ENCODE results near the gene WNT8B.

Gene WNT8B

DNA sequence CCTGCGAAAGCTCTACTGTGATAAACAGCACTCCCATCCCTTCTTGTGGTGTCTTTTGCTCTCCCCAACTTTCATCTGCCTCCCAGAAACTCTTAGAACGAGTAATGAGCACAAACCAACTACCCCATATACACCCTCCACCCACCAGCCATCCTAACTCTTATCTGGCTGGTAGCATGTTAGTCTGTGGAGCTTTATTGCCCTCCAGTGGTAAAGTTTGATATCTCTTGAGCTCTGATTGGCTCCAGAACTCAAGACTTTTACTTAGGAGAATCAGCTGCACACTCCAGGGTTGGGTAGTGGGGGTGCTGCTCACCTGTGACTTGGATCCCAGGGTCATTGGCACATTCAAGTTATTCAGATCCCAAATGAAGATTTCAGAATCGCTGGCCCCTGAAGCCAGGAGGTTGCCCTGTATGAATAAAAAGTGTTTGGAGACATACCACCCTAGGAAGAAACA is 45.9 kb downstream of the WNT8B start:
- no peak for TF ChIP-seq EZH2phosphoT487 (IDR thresholded peaks at IDR 0.05; ENCODE audit: borderline replicate concordance)
- peak; percentile 82 for TF ChIP-seq CTCF (conservative IDR thresholded peaks at IDR 0.05; ENCODE audit: low read length)
- Histone ChIP-seq H4K20me1 (ENCODE audit: insufficient read depth, low read length, poor library complexity, severe bottlenecking) (no peaks in the 10 kb centered on the region), H3K79me2 (ENCODE audit: insufficient read depth, low read length) (peaks cover 36% of the 10 kb centered on the region; the same call in 1 of the 2 replicates), H3F3A (ENCODE audit: low read depth) (peaks cover 10% of the 10 kb centered on the region), H3K27me3 (ENCODE audit: insufficient read depth, low read length, poor library complexity, severe bottlenecking) (no peaks in the 10 kb centered on the region), H3K4me1 (ENCODE audit: insufficient read depth, low read length, poor library complexity, severe bottlenecking) (peaks cover 85% of the 10 kb centered on the region), H3K4me3 (ENCODE audit: low read length, poor library complexity, severe bottlenecking) (peak overlapping the region; percentile 67), H2AFZ (ENCODE audit: low read length) (no peak overlapping the region), H3K9ac (ENCODE audit: low read depth, low read length, poor library complexity, severe bottlenecking) (peak overlapping the region; percentile 83), H3K9me3 (ENCODE audit: insufficient read depth, low read depth, low read length) (no peaks in the 10 kb centered on the region), H3K36me3 (ENCODE audit: insufficient read depth, low read length) (no peaks in the 10 kb centered on the region; the same call in 1 of the 2 replicates), H3K4me2 (ENCODE audit: low read depth, low read length, poor library complexity, severe bottlenecking) (peak overlapping the region; percentile 78), H3K9me2 (replicated peaks; ENCODE audit: low read depth, low read length) (no peaks in the 10 kb centered on the region)

DNA sequence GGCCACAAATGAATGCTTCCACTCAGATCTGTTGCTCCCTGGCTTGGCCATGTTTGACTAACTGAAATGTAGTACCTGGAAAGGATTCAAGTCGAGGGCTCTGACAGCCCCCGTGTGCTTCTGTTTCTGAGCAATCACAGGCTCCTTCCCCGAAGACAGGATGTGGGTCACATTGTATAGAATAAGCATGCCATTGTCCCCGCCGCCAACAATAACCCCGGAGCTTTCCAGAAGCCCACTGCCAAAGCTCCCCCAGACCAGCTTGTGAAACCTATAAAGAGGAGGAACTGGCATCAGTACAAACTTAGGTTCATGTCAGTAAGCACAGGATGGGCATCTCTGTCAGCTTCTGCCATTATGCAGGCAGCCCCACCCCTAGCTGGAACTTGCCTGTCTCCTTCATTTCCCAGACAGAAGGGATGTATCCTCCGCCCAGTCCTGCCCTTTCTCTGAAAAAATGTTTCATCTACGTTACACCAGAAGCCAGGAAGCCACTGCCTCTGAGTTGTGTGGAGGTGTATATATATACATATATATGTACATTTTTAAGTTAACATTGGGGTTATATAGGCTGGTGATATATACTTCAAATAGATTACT is 46.5 kb downstream of the WNT8B start:
- peak overlapping the region; percentile 78 for H3K4me2 ChIP-seq (ENCODE audit: low read depth, low read length, poor library complexity, severe bottlenecking)
- H3K4me1 ChIP-seq (ENCODE audit: insufficient read depth, low read length, poor library complexity, severe bottlenecking), result peaks cover 85% of the 10 kb centered on the region
- H3K36me3 ChIP-seq (ENCODE audit: insufficient read depth, low read length), result no peaks in the 10 kb centered on the region; the same call in 1 of the 2 replicates
- no peaks in the 10 kb centered on the region for H4K20me1 ChIP-seq (ENCODE audit: insufficient read depth, low read length, poor library complexity, severe bottlenecking)
- peak overlapping the region; percentile 83 for H3K9ac ChIP-seq (ENCODE audit: low read depth, low read length, poor library complexity, severe bottlenecking)
- H3K9me2 ChIP-seq (replicated peaks; ENCODE audit: low read depth, low read length), result no peaks in the 10 kb centered on the region
- no peaks in the 10 kb centered on the region for H3K9me3 ChIP-seq (ENCODE audit: insufficient read depth, low read depth, low read length)
- H3K27me3 ChIP-seq (ENCODE audit: insufficient read depth, low read length, poor library complexity, severe bottlenecking), result no peaks in the 10 kb centered on the region
- peaks cover 36% of the 10 kb centered on the region; the same call in 1 of the 2 replicates for H3K79me2 ChIP-seq (ENCODE audit: insufficient read depth, low read length)
- H3F3A ChIP-seq (ENCODE audit: low read depth), result peaks cover 10% of the 10 kb centered on the region
- no peak overlapping the region for H3K4me3 ChIP-seq (ENCODE audit: low read length, poor library complexity, severe bottlenecking)
- H2AFZ ChIP-seq (ENCODE audit: low read length), result no peak overlapping the region
- TF ChIP-seq EZH2phosphoT487 (IDR thresholded peaks at IDR 0.05; ENCODE audit: borderline replicate concordance) (no peak), CTCF (conservative IDR thresholded peaks at IDR 0.05; ENCODE audit: low read length) (no peak)

DNA sequence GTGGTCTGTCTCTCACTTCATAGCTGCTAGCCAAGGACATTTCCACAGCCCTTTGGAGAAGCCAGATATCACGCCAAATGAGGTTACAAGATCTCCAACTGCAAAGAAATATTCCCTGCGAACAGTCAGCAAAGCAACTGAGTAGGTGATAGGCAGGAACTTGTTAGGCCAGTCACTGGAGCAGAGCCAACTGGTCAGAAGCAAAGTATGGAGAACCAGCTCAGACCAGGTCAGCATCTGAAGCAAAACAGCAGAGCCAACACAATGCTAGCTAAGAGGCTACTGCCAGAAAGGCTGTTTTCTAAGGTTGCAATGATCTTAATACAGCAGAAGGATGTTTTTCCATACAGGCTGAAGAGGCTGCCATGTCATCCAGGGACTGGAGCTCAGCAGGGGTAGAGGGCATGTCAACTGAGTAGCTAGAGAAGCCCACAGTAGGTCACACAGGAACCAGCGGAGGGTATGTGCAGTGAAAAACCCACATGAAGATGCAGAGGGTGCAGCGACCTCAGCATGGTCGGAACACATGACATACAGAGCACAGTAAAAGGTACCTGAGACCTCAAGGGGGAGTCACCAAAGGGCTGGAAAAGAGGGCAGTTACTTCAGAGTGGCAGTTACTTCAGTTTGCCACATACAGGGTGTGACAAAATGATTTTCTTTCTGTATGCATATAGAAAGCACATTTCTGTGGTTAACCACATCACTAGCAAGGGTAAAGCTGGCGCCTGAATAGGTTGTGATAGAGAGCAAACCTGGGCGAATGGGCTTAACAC is 47.9 kb downstream of the WNT8B start:
- peak overlapping the region; percentile 83 for H3K9ac ChIP-seq (ENCODE audit: low read depth, low read length, poor library complexity, severe bottlenecking)
- H3F3A ChIP-seq (ENCODE audit: low read depth), result peaks cover 10% of the 10 kb centered on the region
- no peaks in the 10 kb centered on the region for H3K9me3 ChIP-seq (ENCODE audit: insufficient read depth, low read depth, low read length)
- peaks cover 31% of the 10 kb centered on the region; the same call in 1 of the 2 replicates for H3K79me2 ChIP-seq (ENCODE audit: insufficient read depth, low read length)
- peaks cover 73% of the 10 kb centered on the region for H3K4me1 ChIP-seq (ENCODE audit: insufficient read depth, low read length, poor library complexity, severe bottlenecking)
- H4K20me1 ChIP-seq (ENCODE audit: insufficient read depth, low read length, poor library complexity, severe bottlenecking), result no peaks in the 10 kb centered on the region
- peak; percentile 35 for TF ChIP-seq CTCF (conservative IDR thresholded peaks at IDR 0.05; ENCODE audit: low read length)
- TF ChIP-seq EZH2phosphoT487 (IDR thresholded peaks at IDR 0.05; ENCODE audit: borderline replicate concordance), result no peak
- H3K9me2 ChIP-seq (replicated peaks; ENCODE audit: low read depth, low read length), result no peaks in the 10 kb centered on the region
- no peaks in the 10 kb centered on the region for H3K36me3 ChIP-seq (ENCODE audit: insufficient read depth, low read length)
- H3K4me2 ChIP-seq (ENCODE audit: low read depth, low read length, poor library complexity, severe bottlenecking), result peak overlapping the region; percentile 78
- peak overlapping the region; percentile 57 for H3K4me3 ChIP-seq (ENCODE audit: low read length, poor library complexity, severe bottlenecking)
- H2AFZ ChIP-seq (ENCODE audit: low read length), result no peak overlapping the region
- no peaks in the 10 kb centered on the region for H3K27me3 ChIP-seq (ENCODE audit: insufficient read depth, low read length, poor library complexity, severe bottlenecking)
